GM12892 (cell line): ENCODE measurements around the gene F13A1.

Experiments used
- POLR2A ChIP-seq: IDR thresholded peaks from 2 replicates; pipeline ENCODE4 v1.6.1; 2011; ENCODE audit warnings: low read depth, low read length, control low read depth
- POLR2AphosphoS5 ChIP-seq: IDR thresholded peaks from 2 replicates; pipeline ENCODE4 v1.6.1; 2011; ENCODE audit warnings: low read depth, low read length, control low read depth
- TAF1 ChIP-seq: IDR thresholded peaks from 2 replicates; pipeline ENCODE4 v1.6.1; 2011; ENCODE audit warnings: low read depth, mild to moderate bottlenecking, control low read depth, low read length, borderline replicate concordance

DNA sequence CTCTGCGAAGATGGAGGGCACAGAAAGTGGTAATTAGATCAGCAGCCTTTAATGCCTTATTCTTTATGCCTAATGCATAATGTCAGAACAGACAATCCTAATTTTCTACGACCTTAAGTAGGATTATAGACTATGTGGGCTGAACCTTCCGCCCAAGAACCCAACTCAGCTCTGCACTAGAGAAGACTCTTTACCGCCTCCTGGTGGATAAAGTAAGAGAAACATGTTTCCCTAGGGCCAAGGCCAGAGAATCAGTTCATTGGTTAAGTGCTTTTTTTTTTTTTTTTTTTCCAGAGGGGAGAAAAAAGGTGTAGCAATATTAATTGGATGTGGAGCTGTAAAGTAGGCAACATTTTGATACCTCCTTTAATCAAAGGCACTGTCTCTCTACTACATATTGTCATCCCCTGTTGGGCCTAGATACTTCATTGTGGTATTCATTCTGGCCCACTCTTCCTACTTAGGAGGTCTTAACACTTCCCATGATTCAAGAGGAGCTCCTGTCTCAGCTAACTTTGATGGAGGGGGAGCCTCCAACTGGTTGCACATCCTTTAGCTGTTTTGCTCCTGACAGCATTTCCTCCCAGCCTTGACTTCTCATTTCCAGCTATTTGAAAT, 188.9 kb downstream of the F13A1 start:
- TF ChIP-seq POLR2A (no peak), POLR2AphosphoS5 (no peak), TAF1 (no peak)
